ENCODE data around the gene ADK.
"Not testable (repeated sequence)": the region's sequence is repeated elsewhere in the genome, so short reads cannot be mapped to it uniquely, and the experiment has no call there.

The ADK gene

DNA sequence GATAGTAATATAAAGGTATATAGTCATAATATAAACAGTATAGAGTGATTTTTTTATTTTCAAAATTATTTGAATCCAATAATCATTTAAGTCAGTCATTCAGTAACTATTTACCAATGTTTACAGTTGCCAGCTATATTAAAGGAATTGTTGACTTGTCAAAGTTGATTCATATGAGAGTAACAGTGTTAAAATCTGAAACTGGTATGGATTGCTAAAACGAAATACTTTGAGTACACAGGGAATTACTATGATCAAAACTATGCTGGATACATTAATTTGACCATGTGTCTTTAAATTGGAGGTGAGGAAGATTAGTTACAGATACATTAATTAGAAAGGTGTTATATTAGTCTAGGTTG, 282.6 kb downstream of the ADK start:
- DNase-seq = no peak

DNA sequence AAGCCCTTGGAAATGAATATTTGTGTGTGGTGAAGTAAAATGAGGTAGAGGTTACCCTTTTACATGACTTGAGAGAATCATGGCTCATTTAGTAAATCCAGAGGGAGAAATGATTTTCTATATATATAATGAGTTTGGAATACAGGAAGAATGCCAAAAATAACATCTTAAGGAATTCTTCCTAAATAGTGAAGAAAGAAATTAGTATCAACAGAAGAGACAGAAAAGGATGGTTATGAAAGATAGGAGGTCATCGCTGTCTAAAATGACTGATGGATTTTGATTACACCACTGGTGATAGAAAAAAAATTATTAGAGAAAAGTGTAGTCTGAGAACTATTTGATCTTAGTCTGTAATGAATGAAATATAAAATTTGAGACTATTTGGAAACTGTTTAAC, 283.0 kb downstream of the ADK start:
- DNase-seq = no peak

DNA sequence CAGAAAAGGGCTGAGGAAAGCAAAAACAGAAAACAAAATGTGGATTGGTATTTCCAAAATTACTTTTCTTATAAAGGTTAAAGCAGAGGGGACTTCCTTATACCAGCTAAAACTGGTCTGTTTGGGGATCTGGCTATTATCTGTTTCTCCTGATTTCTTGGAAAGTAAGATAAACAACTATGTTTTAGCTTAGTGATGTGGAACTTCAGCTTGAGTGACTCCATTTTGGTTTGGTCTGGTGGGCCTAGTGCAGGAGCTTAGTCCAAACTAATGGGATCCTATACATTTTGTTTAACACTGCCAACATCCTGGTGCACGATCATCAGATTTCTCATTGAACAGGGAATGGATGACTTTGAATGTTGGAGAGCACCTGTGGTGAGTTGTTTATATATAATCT, 283.5 kb downstream of the ADK start:
- DNase-seq = no peak

DNA sequence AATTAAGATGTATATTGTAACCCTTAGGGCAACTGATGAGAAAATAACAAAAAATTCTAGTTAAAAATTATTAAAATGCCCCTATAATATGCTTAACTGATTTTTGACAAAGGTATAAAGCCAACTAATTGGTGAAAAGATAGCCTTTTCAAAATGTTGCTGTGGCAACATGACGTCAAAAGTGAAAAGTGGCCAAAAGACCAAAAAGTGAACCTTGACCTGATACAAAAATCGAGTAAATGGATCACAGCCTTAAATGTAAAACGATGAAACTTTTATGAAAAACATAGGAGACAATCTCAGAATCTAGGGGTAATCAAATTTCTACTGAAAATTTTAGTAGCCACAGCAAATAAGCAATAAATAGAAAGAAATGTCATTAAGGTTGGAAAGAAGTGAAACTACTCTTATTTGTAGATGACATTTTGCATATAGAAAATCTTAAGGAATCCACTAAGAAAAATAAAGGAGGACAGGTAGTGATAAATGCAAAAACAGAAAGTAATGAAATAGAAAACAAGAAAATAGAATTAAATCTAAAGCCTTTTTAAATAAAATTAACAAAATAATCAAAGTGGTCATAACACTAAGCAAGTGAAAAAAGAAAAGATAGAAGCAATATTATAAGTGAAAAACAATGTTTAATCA, 285.6 kb downstream of the ADK start:
- DNase-seq = no peak

DNA sequence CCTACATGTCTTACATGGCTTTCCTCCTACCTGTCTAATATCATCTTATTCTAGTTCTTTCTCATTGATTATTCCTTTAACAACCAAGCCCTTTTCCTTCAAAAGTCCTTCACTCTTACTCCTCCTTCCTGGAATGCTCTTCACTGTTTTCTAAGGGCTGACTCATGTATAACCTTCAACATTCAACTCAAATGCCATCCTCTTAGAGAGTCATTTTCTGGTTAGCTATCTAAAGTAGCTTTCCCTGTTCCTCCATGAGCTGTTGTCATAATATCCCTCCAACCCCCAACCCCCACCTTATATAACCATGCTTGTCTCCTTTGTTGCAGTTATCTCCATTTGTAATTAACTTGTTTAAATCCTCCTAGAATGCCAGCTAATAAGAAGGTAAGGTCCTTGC, 286.8 kb downstream of the ADK start:
- no peak for DNase-seq

DNA sequence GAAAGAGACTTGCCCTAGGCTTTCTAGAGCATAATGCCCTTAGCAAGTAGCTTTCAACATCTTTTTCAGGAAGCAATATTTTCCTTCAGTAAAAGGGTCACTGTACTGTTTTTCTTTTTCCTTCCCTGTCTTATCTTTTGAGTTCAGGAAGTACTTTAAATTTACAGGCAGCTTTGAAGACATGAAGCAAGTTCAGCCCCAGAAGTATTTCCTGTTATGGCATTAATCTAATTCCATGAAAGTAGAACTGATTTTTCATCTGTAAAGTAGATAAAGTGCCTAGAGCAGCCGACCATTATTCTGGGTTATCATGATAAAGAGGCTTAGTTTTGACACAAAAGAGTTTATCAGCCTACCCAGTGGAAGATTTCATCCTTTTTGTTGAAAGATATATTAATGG, 288.2 kb downstream of the ADK start:
- DNase-seq = no peak

DNA sequence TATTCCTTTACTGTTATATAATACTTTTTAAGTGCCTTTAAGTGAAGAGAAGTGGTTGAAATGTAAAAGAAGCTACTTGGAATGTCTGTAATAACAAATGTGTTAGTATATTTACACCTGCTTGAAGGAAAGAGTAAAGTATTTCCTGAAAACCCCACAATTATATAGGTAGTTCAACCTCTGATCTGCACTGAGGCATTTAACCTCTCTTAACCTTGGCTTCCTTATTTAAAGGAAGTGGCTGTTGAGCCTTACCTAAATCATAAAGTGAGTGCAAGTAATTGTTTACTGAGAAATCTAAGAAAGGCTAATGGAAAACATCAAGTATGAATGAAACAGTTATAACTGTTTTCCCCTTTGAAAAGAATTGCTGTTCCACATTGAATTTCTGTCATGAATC, 294.5 kb downstream of the ADK start:
- DNase-seq = no peak

DNA sequence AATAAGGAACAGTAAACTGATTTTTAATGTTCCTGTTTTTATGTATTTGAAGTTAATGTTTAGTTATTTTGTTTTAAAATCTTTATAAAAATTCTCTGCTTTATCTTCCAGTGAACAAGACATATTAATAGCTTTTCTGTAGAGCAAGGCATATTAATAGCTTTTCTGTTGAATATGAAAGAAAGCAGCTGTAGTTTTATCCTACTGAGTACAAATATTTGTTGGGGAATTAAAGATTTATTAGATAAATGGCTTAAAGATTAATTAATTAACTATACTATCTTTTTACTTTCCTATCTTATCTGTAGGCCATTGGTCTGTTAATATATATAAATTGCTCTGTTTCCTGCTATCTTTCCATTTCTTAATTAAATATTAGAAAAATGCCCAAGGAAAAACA, 299.6 kb downstream of the ADK start:
- DNase-seq = no peak

DNA sequence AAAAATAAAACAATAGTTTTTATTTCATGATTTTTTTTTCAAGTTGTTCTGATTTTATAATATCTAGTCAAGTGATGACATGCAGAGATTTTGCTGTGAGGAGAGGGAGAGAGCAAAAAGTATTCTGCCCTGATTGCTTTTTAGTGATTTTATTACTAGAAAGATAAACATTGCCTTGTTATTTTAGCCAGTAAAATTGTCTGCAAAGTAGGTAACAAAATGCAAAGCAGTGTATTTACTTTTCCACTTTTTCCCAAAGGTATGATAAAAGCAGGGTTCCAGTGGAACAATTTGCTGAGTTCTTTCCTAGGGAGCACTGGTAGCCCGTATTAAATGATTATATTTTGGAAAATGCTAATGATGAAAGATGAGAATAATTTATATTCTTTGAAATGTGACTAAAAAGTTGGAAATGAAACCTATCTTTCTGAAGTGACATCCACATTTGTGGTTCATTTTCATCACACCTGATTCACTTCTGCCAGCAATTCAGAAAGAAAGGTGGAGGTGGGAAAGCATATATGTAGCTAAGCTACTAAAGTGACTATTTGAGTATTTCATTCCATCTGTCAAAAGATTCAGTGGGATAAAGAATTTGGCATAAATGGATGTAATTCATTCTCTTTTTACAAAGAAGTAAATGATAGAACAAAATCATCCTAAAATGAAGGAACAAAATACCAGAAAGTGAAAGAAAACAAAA, 300.3 kb downstream of the ADK start:
- DNase-seq = no peak

DNA sequence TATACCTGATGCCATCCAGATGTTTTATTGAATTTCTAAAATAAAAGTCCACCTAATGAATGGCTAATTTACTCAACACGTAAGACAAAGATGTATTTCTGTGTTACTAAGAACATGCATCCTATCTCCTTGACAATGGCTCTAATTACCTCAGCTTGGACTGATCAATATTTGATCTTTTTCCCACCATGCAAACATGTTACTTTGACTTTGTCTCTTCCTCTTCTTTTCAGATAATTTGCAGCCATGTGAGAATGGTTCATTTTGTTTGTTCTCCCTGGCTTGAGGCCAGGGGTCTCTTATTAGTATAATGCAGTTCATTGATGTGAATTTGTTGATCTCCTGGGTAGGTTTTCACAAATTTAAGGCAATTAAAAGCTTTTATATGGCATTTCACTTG, 302.1 kb downstream of the ADK start:
- peak; percentile 0 for DNase-seq

DNA sequence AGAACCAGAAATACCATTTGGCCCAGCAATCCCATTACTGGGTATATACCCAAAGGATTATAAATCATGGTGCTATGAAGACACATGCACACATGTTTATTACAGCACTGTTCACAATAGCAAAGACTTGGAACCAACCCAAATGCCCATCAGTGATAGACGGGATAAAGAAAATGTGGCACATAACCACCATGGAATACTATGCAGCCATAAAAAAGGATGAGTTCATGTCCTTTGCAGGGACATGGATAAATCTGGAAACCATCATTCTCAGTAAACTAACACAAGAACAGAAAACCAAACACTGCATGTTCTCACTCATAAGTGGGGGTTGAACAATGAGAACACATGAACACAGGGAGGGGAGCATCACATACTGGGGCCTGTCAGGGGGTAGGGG, 306.5 kb downstream of the ADK start:
- not testable (repeated sequence) for DNase-seq

DNA sequence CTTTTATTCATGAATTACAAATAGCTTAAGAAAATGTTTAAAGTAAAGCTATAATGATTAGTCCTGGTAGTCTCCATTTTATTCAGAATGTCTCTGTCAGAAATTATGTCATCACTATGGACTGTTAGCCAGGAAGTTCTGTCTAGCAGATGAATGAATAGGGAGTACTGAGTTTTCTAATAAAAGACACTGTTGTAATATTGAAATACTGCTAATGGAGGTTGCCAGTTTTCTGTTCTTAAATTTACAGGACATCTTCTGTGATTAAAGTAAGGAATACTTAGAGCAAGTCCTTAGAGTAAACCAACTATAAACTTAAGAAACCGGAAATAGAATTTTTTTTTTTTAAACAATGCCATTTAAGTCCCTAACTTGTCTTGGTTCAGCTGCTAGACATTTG, 309.8 kb downstream of the ADK start:
- DNase-seq = no peak

DNA sequence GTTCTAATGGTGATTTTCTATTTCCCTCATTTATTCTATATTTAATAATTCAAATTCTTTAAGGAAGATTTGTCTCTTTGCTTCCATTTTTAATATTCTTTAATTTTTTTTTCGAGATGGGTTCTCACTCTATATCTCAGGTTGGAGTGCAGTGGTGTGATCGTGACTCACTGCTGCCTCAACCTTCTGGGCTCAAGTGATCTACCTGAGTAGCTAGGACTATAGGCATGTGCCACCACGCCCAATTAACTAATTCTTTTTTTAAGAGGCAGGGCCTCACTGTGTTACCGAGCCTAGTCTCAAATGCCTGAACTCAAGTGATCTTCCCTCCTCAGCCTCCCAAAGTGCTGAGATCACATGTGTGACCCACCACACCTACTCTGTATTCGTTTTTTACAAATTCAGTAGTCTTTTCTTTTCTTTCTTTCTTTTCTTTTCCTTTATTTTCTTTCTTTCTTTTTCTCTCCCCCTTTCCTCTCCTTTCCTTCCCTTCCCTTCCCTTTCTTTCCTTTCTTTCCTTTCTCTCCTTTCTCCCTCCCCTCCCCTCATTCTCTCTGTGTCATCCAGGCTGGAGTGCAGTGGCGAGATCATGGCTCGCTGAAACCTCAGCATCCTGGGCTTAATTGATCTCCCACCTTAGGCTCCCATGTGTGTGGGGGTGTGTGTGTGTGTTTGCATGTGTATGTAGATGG, 323.1 kb downstream of the ADK start:
- no peak for DNase-seq

DNA sequence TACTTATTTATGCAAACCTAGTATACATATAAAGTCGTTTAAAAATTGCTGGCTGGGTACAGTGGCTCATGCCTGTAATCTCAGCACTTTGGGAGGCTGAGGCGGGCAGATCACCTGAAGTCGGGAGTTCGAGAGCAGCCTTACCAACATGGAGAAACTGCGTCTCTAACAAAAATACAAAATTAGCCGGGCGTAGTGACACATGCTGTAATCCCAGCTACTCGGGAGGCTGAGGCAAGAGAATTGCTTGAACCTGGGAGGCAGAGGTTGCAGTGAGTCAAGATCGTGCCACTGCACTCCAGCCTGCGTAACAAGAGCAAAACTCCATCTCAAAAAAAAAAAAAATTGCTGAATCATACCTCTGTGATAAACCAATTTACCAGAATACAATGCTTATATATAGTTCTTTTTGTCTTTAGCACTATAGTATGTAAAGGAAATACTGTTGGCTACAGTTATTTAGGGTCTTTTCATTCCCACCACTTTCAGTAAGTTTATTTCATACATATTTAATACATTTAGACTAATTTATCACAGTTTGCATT, 325.2 kb downstream of the ADK start:
- not testable (repeated sequence) for DNase-seq

DNA sequence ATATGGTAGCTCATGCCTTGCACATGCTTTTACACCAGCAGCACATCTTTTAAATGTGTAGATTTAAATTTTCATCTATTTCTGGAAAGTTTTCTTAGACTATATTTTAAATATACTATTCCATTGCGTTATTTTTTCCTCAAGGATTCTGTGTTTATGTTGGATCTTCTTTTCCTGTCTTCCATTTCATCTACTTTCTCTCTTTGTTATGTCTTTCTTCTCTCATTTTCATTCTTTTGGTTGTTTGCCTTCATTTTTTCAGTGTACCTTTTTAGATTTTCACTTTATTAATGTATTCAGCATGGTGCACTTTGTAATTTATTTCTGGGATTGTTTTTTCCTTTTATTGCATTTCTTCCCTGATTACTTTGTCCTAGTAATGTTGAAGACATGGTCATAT, 329.8 kb downstream of the ADK start:
- no peak for DNase-seq

DNA sequence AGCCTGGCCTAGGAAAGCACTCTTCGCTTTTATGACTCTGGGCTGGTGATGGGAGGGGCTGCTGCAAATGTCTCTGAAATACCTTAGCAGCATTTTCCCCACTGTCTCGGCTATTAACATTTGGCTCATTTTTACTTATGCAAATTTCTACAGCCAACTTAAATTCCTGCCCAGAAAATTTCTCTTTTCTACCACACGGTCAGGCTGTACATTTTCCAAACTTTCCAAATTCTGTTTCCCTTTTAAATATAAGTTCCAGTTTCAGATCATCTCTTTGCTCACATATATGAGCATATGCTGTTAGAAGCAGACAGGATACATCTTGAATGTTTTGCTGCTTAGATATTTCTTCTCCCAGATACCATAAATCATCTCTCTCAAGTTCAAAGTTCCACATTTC, 332.3 kb downstream of the ADK start:
- no peak for DNase-seq

DNA sequence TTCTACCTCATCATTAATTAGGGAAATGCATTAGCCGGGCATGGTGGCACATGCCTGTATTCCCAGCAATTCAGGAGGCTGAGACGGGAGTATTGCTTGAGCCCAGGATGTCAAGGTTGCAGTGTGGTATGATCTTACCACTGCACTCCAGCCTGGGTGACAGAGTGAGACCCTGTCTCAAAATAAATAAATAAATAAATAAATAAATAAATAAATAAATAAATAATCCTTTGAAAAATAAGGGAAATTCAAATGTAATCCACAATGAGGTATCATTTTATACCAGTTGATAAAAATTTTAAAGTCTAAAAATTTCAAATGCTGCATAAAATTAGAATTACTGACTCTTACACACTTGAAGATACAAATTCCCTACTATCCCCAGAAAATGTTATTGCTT, 334.3 kb downstream of the ADK start:
- no peak for DNase-seq

DNA sequence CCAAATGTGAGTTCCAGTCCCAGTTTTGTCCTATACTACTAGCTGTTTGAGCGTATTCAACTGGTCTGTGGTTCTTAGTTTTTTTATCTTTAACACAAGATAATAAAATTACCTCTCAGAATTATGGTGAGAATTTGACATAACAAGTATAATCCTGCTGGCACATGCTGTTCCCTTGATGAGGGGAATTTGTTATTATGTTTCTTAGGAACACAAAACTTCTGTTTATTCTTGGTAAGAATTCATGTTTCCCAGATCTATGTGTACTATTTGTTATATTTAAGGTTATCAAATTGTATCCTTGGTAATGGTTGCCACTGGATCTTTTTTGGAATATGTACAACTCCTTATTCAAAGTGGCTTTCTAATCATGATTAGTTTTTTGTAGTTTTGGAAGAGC, 335.6 kb downstream of the ADK start:
- DNase-seq = no peak

DNA sequence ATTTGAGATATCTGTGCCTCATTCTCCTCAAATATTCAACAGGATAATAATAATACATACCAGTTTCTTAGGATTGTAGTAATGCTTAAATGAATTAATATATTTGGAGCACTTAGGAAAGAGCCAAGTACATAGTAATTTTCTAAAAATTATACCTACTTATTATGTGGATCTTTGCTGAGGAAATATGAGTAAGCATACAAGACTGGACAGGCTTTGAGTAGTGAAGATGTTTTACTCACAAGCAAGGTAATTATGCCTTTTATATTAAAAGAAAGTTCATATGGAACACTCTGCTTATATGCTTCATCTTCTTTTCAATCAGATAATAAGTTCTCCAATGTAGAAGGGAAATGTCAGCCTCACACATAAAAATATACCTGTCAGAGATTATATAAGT, 337.9 kb downstream of the ADK start:
- DNase-seq = no peak

DNA sequence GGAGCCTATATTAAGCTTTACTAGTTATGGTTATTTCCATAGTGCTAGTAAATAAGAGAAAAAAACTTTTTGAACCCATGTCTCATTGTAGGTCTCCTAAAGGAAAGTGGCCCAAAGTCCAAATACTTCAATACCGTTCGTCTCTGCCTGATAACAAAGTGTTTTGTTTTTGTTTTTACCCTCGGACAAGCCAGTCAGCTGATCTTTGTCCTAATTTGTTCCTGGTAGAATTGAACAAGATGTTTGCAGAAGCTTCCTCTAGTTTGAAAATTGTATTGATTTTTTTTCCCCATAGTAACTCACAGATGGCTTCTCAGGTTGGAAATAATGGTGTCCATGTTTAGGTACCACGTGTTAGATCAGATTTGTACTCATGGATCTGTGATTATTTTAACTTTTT, 339.5 kb downstream of the ADK start:
- DNase-seq = no peak

DNA sequence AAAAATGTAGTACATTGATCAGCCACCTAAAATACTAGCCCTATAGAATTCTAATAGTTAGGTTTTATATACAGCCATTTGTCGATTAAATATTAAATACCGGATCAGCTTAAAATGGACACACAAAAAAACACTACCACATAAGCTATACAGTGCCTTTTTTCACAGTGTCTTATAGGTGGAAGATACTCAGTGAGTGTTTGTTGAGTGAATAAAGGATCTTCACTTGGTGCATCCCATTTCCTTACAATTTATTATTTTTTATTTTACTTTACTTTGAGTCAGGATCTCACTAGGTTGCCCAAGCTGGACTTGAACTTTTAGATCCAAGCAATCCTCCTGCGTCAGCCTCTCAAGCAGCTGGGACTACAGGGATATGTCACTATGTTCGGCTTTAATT, 340.0 kb downstream of the ADK start:
- DNase-seq = no peak

DNA sequence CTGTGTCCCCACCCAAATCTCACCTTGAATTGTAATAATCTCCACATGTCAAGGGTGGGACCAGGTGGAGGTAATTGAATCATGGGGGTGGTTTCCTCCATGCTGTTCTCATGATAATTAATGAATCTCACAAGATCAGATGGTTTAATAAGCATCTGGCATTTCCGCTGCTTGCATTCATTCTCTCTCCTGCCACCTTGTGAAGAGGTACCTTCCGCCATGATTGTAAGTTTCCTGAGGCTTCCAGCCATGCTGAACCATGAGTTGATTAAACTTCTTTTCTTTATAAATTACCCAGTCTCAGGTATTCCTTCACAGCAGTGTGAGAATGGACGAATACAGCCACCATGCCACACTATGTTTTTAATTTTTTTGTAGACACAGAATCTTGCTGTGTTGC, 345.3 kb downstream of the ADK start:
- DNase-seq = not testable (repeated sequence)

DNA sequence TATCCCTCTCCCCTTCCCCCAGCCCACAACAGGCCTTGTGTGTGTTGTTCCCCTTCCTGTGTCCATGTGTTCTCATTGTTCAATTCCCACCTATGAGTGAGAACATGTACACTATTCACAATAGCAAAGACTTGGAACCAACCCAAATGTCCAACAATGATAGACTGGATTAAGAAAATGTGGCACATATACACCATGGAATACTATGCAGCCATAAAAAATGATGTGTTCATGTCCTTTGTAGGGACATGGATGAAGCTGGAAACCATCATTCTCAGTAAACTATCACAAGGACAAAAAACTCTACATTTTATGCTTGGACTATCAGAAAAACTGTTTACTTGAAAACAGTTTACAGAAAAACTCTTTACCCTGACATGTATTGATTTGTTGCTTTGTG, 347.6 kb downstream of the ADK start:
- not testable (repeated sequence) for DNase-seq

DNA sequence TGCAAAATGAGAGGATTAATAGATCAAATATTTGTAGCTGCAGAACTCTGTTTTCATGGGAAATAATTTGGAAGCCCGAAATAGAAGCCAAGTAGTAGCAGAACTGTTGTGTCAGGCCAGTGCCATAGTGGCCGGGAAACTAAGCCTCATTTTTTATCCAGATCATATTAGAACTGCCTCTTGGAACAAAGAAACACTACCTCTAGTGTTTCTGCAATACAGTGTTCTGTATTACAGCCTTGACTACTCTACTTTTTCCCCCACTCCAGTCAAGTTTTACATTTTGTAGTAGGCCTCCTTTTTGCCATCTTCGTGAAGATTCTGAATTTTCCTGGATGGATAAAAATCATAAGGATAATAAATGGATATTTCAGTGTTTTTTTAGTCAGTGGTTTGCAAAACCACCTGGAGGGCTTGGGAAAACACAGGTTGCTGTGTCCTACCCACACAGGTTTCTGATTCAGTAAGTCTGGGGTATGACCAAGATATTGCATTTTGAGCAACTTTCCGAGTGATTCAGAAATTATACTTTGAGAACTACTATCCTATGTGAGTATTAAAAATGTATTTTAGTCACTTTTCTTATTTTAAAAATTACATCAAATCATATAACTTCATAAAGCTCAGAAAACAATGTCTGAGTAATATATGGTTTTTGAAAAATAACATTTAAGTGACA, 349.1 kb downstream of the ADK start:
- DNase-seq = no peak
